DMS114 treated with DMSO at 0.1 percent for 48 hours (cell line): ENCODE measurements around the gene POF1B.

Experiments
- DNase-seq: peaks from one replicate; lab custom pipeline; 2025; ENCODE audit not compliant: unreplicated experiment; lab: John Stamatoyannopoulos, UW

Gene POF1B

DNA sequence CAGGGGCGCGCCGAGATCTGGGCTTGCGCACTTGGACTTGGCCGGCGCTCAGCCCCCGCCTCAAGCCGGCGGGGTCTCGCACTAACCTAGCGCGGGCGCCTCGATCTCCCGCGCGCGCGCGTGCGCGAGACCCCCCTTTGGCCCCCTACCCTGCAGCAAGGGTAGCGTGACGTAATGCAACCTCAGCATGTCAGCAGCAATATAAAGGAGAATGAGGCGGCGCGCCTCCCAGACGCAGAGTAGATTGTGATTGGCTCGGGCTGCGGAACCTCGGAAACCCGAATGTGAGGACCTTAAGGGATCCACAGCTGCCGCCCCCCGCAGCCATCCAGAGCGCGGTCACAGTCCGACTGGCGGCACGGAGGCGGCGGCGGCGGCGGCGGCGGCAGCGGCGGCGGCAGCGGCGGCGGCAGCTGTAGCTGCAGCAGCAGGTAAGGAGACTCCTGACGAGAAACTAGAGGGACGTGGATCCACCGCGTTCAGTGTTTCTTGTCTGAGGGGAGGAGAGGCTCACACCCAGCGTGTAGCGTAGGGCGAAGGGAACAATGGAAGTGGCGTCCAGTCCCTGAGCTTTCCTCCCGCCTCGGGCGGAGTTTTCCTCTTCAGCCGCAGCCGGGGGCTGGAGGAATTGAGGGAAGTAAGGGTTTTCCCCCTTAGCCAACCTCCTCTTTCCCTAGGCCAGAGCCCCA lies 135.6 kb downstream of the POF1B start, which contains the start of the genes SATL1 and ZNF711:
TSS of gene SATL1 (minus strand) at position 19 of the 689 bp plus-strand sequence. CDS start 134,811 bp downstream, outside the sequence.
TSS of gene ZNF711 (plus strand) at position 231 of the 689 bp plus-strand sequence. CDS start 3,582 bp downstream, outside the sequence.
- peak; percentile 56 for DNase-seq

DNA sequence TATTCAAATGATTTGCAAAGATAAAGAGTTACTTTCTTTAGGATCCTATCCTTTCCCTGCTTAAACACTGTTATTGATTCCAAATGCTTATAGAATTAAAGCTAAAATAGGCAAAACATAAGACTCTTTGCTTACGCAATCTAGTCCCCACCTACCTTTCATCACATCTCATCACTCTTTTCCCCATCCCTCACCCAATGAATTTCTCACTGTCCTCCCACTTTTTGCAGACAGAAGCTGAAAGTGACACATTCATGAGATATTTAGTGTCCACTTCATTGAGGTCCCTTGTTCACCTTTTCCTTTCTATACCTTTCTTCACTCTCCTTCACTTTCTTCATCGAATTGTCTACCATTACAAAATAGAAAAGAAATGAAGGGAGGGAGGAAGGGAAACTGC lies 136.3 kb downstream of the POF1B start:
- DNase-seq: peak; percentile 16
